OCI-LY7 (cell line): ENCODE data around the gene SETBP1.

Experiments
- EZH2phosphoT487 ChIP-seq: fragments of 200-600 bp; sonication (generic); IDR thresholded peaks from 2 replicates; pipeline ENCODE4 v1.6.1; 2018; ENCODE audit warnings: low read depth, borderline replicate concordance, mild to moderate bottlenecking, mixed run types, antibody characterized with exemption, low read length, moderate library complexity, mixed read lengths
- TF ChIP-seq, protein P1 (sequence below): fragments of 200-600 bp; sonication (generic); conservative IDR thresholded peaks from 2 replicates; pipeline ENCODE4 v1.5.1; 2014; ENCODE audit warnings: mild to moderate bottlenecking, antibody characterized with exemption, low read length, moderate library complexity, mixed read lengths

DNA sequence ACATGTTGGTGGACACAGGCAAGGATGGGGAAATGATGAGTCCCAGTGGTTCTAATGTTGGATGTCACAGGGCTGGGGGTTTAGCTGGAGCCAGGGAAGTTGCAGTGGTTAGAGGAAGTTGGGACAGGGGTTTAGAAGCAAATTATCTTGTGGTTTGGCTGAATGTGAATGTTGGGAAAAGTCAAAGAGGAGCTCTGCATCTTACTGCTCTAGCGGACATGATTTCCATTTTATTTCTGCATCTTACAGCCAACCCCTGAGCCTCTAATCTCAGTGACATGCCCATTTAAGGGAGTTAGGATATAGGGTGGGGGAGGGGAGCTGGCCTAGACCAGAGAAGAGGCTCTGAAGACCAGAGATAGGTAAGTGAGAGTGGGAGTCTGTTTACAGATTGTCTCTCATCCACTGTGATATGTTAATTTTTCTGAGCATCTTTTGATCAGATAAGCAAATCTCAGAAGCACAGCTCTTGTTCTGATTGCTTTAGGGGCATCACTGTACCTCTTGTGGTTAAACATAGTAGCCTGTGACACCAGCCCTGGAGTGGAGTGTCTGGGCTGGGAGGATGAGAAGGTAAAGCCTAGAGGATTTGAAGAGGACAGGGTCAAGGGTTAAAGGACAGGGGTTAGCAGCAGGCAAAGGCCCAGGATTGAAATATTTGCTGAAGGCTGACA is 43.6 kb downstream of the SETBP1 start:
- TF ChIP-seq, protein P1, sequence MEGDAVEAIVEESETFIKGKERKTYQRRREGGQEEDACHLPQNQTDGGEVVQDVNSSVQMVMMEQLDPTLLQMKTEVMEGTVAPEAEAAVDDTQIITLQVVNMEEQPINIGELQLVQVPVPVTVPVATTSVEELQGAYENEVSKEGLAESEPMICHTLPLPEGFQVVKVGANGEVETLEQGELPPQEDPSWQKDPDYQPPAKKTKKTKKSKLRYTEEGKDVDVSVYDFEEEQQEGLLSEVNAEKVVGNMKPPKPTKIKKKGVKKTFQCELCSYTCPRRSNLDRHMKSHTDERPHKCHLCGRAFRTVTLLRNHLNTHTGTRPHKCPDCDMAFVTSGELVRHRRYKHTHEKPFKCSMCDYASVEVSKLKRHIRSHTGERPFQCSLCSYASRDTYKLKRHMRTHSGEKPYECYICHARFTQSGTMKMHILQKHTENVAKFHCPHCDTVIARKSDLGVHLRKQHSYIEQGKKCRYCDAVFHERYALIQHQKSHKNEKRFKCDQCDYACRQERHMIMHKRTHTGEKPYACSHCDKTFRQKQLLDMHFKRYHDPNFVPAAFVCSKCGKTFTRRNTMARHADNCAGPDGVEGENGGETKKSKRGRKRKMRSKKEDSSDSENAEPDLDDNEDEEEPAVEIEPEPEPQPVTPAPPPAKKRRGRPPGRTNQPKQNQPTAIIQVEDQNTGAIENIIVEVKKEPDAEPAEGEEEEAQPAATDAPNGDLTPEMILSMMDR = no peak
- no peak for TF ChIP-seq EZH2phosphoT487
